Karpas-422 (cell line): ENCODE measurements around the gene NUPR2. TPM values are rescaled to one million over a fixed set of nuclear protein-coding genes. Genes with fewer than 3 reads are reported as not detected.
"Not testable (repeated sequence)": the region's sequence is repeated elsewhere in the genome, so short reads cannot be mapped to it uniquely, and the experiment has no call there.

Source experiments
- DNase-seq: peaks from one replicate; pipeline ENCODE4 v3.0.0-alpha.2; 2015
- H2AFZ ChIP-seq: fragments of 200-600 bp; sonication (generic); 2 replicates; pipeline ENCODE4 v1.6.1; 2014; ENCODE audit warnings: antibody characterized with exemption, low read length, mixed read lengths
- H3K27ac ChIP-seq: fragments of 200-600 bp; sonication (generic); 2 replicates; pipeline ENCODE4 v1.5.1; 2014; ENCODE audit warnings: mild to moderate bottlenecking, low read length, moderate library complexity
- H3K27me3 ChIP-seq: fragments of 200-600 bp; sonication (generic); 2 replicates; pipeline ENCODE4 v1.6.1; 2014; ENCODE audit warnings: low read length, mixed read lengths
- H3K36me3 ChIP-seq: fragments of 200-600 bp; sonication (generic); 2 replicates; pipeline ENCODE4 v1.6.1; 2014; ENCODE audit warnings: low read length, mixed read lengths; ENCODE audit not compliant: insufficient read depth
- H3K4me1 ChIP-seq: fragments of 200-600 bp; sonication (generic); 2 replicates; pipeline ENCODE4 v1.6.1; 2014; ENCODE audit warnings: mild to moderate bottlenecking, low read length, mixed read lengths
- H3K4me2 ChIP-seq: fragments of 200-600 bp; sonication (generic); 2 replicates; pipeline ENCODE4 v1.6.1; 2014; ENCODE audit warnings: low read length, low read depth, mild to moderate bottlenecking; ENCODE audit not compliant: poor library complexity, severe bottlenecking
- H3K4me3 ChIP-seq: fragments of 200-600 bp; sonication (generic); 2 replicates; pipeline ENCODE4 v1.5.1; 2014; ENCODE audit warnings: mild to moderate bottlenecking, antibody characterized with exemption, low read length, mixed read lengths
- H3K79me2 ChIP-seq: fragments of 200-600 bp; sonication (generic); 2 replicates; pipeline ENCODE4 v1.6.1; 2014; ENCODE audit warnings: mild to moderate bottlenecking, low read length, mixed read lengths
- H3K9ac ChIP-seq: fragments of 200-600 bp; sonication (generic); 2 replicates; pipeline ENCODE4 v1.6.0; 2014; ENCODE audit warnings: low read length
- H3K9me2 ChIP-seq: fragments of 200-600 bp; sonication (generic), shearing (Covaris generic); replicated peaks from 2 replicates; pipeline ENCODE4 v1.6.0; 2014; ENCODE audit warnings: mild to moderate bottlenecking, low read length, moderate library complexity; ENCODE audit not compliant: insufficient read depth
- H3K9me3 ChIP-seq: fragments of 300-700, 200-600 bp; sonication (generic); 2 replicates; pipeline ENCODE4 v1.6.1; 2014; ENCODE audit warnings: low read length, mixed read lengths
- H4K20me1 ChIP-seq: fragments of 200-600 bp; sonication (generic); 2 replicates; pipeline ENCODE4 v1.6.1; 2014; ENCODE audit warnings: mild to moderate bottlenecking, antibody characterized with exemption, low read length, low read depth; ENCODE audit not compliant: insufficient read depth
- total RNA-seq: library from RNA; depleted of rRNA; stranded (reverse); fragments of >200 nt; shearing (Covaris generic); gene quantifications from 2 replicates; pipeline ENCODE4 v1.2.3, GENCODE V29; 2014; ENCODE audit warnings: low replicate concordance; rRNA removed

NUPR2 gene
- total RNA-seq, 1 experiment from 2014 or later: not detected

DNA sequence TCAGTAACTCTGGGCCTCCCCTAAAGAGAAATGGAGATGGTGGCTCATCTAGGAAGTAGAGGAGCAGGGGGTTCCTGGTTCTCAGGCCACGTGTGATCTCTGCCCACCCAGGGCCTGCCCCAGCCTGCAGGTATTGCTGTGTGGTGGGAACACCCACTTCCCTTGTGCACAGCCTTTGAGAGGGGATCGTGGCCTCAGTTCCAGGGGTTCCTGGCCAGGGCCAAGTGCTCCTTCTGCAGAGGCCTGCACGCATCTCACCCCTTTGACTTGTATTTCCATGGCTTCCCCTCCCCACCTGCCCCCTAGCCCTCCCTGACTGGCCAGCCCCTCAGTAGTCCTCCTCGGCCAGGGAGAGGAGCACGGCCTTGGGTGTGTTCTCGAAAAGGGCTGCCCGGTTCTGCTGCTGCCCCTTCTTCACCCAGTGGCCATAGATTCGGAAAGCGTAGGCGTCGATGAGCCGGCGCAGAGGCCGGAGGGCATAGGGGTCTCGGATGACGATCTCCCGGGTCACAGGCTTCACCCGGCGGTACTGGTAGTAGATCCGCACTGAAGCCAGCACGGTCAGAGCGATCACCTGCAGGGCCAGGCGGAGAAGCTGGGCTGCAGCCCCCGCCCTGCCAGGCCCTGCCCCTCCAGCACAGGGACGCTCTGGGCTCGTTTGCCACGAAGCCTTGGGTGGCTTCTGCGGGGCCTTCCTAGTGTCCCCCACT, 35.3 kb downstream of the NUPR2 start:
- H3K27ac ChIP-seq, H3K4me3 ChIP-seq, H4K20me1 ChIP-seq, H3K9ac ChIP-seq, DNase-seq, H3K4me2 ChIP-seq, H2AFZ ChIP-seq, H3K79me2 ChIP-seq, H3K9me3 ChIP-seq, H3K27me3 ChIP-seq, H3K9me2 ChIP-seq, H3K36me3 ChIP-seq: not testable (repeated sequence)
- peaks cover 30% of the 10 kb centered on the region for H3K4me1 ChIP-seq

DNA sequence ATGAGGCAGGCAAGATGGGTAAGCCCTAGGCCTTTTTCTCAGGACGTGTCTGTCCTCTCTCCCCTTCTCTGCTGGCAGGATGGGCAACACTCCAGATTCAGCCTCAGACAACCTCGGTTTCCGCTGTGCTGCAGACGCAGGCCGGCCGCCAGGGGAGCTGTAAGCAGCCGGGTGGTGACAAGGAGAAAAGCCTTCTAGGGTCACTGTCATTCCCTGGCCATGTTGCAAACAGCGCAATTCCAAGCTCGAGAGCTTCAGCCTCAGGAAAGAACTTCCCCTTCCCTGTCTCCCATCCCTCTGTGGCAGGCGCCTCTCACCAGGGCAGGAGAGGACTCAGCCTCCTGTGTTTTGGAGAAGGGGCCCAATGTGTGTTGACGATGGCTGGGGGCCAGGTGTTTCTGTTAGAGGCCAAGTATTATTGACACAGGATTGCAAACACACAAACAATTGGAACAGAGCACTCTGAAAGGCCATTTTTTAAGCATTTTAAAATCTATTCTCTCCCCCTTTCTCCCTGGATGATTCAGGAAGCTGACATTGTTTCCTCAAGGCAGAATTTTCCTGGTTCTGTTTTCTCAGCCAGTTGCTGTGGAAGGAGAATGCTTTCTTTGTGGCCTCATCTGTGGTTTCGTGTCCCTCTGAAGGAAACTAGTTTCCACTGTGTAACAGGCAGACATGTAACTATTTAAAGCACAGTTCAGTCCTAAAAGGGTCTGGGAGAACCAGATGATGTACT, 36.6 kb downstream of the NUPR2 start:
- Histone ChIP-seq H3K27me3 (no peaks in the 10 kb centered on the region), H4K20me1 (no peaks in the 10 kb centered on the region), H3K9me3 (no peaks in the 10 kb centered on the region), H2AFZ (no peak overlapping the region), H3K9ac (no peak overlapping the region), H3K4me3 (no peak overlapping the region), H3K4me2 (no peak overlapping the region), H3K79me2 (no peaks in the 10 kb centered on the region), H3K4me1 (peaks cover 25% of the 10 kb centered on the region), H3K9me2 (no peaks in the 10 kb centered on the region), H3K36me3 (peaks cover 10% of the 10 kb centered on the region; the same call in 1 of the 2 replicates), H3K27ac (no peak overlapping the region)
- no peak for DNase-seq

DNA sequence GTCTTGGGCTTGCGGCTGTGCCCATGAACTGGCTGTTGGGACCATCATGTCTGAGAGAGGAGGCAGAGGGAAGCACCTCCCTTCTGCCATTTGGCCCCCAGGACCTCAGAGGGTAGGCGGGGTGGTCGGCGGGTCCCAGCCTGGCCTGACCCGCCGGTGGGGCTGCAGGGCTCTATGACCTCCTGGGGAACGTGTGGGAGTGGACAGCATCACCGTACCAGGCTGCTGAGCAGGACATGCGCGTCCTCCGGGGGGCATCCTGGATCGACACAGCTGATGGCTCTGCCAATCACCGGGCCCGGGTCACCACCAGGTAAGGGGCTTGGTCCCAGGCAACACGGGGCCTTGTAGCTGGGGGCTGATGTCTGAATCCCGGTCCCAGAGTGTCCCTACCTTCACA, 38.0 kb downstream of the NUPR2 start:
- no peak overlapping the region for H3K9ac ChIP-seq
- no peak overlapping the region for H3K4me2 ChIP-seq
- H3K9me3 ChIP-seq: no peaks in the 10 kb centered on the region
- H4K20me1 ChIP-seq: no peaks in the 10 kb centered on the region
- no peaks in the 10 kb centered on the region for H3K79me2 ChIP-seq
- no peak overlapping the region for H3K27ac ChIP-seq
- H3K36me3 ChIP-seq: peaks cover 12% of the 10 kb centered on the region; the same call in 1 of the 2 replicates
- no peaks in the 10 kb centered on the region for H3K9me2 ChIP-seq
- no peaks in the 10 kb centered on the region for H3K27me3 ChIP-seq
- H3K4me1 ChIP-seq: peaks cover 11% of the 10 kb centered on the region
- no peak overlapping the region for H2AFZ ChIP-seq
- DNase-seq: no peak
- no peak overlapping the region for H3K4me3 ChIP-seq

DNA sequence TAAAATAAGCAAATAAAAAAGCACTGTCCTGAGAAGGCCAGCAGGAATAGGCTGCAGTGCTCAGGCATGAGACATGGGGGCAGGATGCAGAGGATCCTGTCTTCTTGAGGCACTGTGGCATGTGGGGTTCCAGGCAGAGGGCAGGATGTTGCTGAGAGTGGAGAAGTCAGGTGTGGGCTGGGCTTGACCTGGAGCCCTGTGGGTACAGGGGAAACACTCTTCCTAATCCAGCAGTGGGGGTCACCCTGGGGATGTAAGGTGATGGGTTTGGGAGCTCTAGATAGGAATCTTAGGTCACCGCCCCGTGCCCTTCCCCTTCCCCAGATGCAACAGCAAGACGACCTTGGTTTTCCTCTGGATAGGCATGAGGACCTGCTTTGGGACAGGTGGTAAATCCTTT, 38.5 kb downstream of the NUPR2 start:
- DNase-seq: no peak
- H3K36me3 ChIP-seq: peaks cover 16% of the 10 kb centered on the region; the same call in 1 of the 2 replicates
- no peak overlapping the region for H3K4me3 ChIP-seq
- no peak overlapping the region for H3K9ac ChIP-seq
- H3K27me3 ChIP-seq: no peaks in the 10 kb centered on the region
- H3K9me2 ChIP-seq: no peaks in the 10 kb centered on the region
- no peaks in the 10 kb centered on the region for H4K20me1 ChIP-seq
- H2AFZ ChIP-seq: no peak overlapping the region
- no peaks in the 10 kb centered on the region for H3K79me2 ChIP-seq
- no peaks in the 10 kb centered on the region for H3K9me3 ChIP-seq
- H3K4me2 ChIP-seq: no peak overlapping the region
- no peak overlapping the region for H3K27ac ChIP-seq
- H3K4me1 ChIP-seq: peaks cover 6% of the 10 kb centered on the region

DNA sequence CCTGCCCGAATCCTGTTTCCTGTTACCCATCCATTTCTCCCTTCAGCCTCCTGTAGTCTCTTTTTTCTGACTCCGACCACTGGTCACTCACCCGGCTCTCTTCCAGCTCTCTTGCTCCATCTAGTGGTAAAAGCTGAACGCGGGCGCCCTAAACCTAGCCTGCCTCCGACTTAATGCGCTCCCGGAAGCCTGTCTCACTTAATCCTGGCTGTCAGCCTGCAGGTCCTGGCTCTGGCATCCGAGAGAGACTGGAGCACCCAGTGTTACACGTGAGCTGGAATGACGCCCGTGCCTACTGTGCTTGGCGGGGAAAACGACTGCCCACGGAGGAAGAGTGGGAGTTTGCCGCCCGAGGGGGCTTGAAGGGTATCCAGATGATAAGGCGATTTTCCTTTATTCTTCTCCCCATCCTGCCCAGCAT, 41.8 kb downstream of the NUPR2 start:
- H3K4me3 ChIP-seq: no peak overlapping the region
- H3K9me3 ChIP-seq: no peaks in the 10 kb centered on the region
- H3K36me3 ChIP-seq: peaks cover 17% of the 10 kb centered on the region; the same call in 1 of the 2 replicates
- no peak overlapping the region for H3K9ac ChIP-seq
- no peaks in the 10 kb centered on the region for H3K27me3 ChIP-seq
- H3K4me2 ChIP-seq: no peak overlapping the region
- no peaks in the 10 kb centered on the region for H4K20me1 ChIP-seq
- H3K9me2 ChIP-seq: no peaks in the 10 kb centered on the region
- H3K79me2 ChIP-seq: no peaks in the 10 kb centered on the region
- no peak overlapping the region for H2AFZ ChIP-seq
- peak; percentile 91 for DNase-seq
- no peak overlapping the region for H3K27ac ChIP-seq
- no peaks in the 10 kb centered on the region for H3K4me1 ChIP-seq

DNA sequence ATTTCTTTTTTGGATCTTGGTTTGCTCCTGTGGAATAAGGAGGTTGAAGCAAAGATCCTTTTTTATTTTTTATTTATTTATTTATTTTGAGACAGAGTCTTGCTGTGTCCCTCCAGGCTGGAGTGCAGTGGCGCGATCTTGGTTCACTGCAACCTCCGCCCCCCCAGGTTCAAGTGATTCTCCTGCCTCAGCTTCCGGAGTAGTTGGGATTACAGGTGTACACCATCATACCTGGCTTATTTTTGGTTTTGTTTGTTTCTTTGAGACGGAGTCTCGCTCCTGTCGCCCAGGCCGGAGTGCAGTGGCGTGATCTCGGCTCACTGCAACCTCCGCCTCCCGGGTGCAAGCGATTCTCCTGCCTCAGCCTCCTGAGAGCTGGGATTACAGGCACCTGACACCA, 49.8 kb downstream of the NUPR2 start:
- not testable (repeated sequence) for H3K4me3 ChIP-seq, H3K9me2 ChIP-seq, H3K9ac ChIP-seq, H3K9me3 ChIP-seq, H4K20me1 ChIP-seq, H2AFZ ChIP-seq, H3K27ac ChIP-seq, H3K27me3 ChIP-seq, H3K4me2 ChIP-seq, DNase-seq
- Histone ChIP-seq H3K79me2 (peaks cover 37% of the 10 kb centered on the region), H3K4me1 (peaks cover 32% of the 10 kb centered on the region), H3K36me3 (peaks cover 33% of the 10 kb centered on the region)

Other genes with a start within 250 kb of the NUPR2 start
- 2.0 and 13.2 TPM in 2 replicates for gene ZNF713, start 229.0 kb downstream of the NUPR2 start, total RNA-seq
- gene MRPS17, start 164.5 kb downstream of the NUPR2 start, total RNA-seq: 11.5 and 14.1 TPM in 2 replicates
- 25.9 and 48.6 TPM in 2 replicates for gene NIPSNAP2, start 151.8 kb downstream of the NUPR2 start, total RNA-seq
- gene PSPH, start 65.0 kb downstream of the NUPR2 start, total RNA-seq: 121 and 200 TPM in 2 replicates
- gene CCT6A, start 64.7 kb downstream of the NUPR2 start, total RNA-seq: 149 and 174 TPM in 2 replicates
- 109 and 146 TPM in 2 replicates for gene SUMF2, start 52.1 kb downstream of the NUPR2 start, total RNA-seq
- gene PHKG1, start 23.5 kb downstream of the NUPR2 start, total RNA-seq: 0.22 and 2.8 TPM in 2 replicates
- 405 and 471 TPM in 2 replicates for gene CHCHD2, start 9.9 kb downstream of the NUPR2 start, total RNA-seq